ENCODE results near the gene ZNF618. TPM values are rescaled to one million over a fixed set of nuclear protein-coding genes. Genes with fewer than 3 reads are reported as not detected.

The ZNF618 gene
- total RNA-seq, 2 donors from 2014 or later, result 3.1 to 3.3 TPM

DNA sequence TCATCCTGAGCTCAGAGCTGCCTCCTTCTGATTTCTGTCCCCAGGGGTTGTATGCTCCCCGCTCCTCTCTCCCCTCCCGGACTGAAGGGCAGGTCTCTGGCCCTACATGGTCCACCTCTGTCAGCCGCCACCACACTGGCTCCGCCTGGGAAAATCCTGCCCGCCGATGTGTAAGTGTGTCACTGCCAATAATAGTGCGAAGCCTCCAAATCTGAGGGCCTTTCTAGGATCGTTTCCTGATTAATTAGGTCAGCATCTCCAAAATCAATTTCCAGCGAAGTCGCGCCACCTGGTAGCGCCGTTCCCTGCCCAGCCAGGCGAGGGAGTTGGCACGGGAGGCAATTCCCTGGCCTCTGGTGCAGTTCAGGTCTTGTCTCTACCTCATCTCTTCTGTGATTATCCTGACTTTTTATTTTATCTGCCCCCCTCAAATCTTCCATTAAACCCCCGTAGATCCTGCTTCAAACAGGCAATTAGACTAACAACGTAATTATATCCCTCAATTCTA lies 73.5 kb downstream of the ZNF618 start:
- H3K27me3 ChIP-seq, result no peaks in the 10 kb centered on the region
- H3K27ac ChIP-seq, result no peak overlapping the region
- TF ChIP-seq, protein P1, sequence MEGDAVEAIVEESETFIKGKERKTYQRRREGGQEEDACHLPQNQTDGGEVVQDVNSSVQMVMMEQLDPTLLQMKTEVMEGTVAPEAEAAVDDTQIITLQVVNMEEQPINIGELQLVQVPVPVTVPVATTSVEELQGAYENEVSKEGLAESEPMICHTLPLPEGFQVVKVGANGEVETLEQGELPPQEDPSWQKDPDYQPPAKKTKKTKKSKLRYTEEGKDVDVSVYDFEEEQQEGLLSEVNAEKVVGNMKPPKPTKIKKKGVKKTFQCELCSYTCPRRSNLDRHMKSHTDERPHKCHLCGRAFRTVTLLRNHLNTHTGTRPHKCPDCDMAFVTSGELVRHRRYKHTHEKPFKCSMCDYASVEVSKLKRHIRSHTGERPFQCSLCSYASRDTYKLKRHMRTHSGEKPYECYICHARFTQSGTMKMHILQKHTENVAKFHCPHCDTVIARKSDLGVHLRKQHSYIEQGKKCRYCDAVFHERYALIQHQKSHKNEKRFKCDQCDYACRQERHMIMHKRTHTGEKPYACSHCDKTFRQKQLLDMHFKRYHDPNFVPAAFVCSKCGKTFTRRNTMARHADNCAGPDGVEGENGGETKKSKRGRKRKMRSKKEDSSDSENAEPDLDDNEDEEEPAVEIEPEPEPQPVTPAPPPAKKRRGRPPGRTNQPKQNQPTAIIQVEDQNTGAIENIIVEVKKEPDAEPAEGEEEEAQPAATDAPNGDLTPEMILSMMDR (IDR thresholded peaks at IDR 0.05), result no peak
- no peak overlapping the region for H3K4me3 ChIP-seq
- no peaks in the 10 kb centered on the region for H3K9me3 ChIP-seq
- intact Hi-C loops (cut with DNase I), result no loop called here
- no peaks in the 10 kb centered on the region for H3K4me1 ChIP-seq
- no peaks in the 10 kb centered on the region for H3K36me3 ChIP-seq
- H3K9ac ChIP-seq (ENCODE audit: low read depth in 2 of 2, low read length in 2 of 2), result no peak overlapping the region
- DNase-seq, result peak; percentile 14

DNA sequence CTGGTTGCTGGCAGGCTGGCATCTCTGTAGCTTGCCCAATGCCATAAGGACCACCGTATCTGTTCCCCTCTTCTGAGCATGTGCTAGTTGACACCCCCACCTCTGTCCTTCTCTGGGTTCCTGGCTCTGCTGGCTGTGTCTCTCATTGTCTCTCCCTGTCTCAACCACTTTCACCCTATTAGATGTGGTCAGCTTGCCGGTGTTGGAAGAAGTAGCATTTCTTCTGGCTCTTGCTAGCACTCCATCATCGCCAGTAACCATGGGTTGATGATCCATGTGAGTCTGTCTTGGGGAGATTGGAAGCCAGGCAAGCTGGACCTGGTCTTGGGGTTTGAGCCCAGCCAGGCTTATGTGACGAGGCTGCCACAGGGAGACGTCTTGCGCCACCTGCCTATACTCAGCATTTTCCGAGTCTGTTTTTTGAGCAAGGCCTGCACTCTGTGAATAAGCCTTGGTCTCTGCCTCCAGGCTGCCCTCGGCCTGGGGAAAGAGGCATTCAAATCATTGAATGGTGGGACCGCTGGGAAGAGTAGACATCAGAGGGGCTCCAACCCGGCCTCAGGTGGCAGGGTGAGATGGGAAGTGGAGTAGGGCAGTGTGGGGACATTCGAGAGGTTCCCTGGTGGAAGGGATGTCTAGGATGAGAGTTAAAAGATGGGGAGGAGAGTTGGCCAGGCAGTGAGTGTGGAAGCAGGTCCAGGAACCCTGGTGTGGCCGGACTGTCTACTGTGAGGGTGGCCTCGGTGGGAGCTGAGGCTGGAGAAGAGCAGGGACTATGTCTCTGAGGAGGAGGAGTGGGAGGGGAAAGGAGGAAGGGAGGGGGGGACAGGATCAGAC lies 74.3 kb downstream of the ZNF618 start:
- DNase-seq, result peak; percentile 8
- H3K27me3 ChIP-seq, result no peaks in the 10 kb centered on the region
- H3K9me3 ChIP-seq, result no peaks in the 10 kb centered on the region
- TF ChIP-seq, protein P1 (IDR thresholded peaks at IDR 0.05), result no peak
- H3K4me3 ChIP-seq, result no peak overlapping the region
- H3K4me1 ChIP-seq, result no peaks in the 10 kb centered on the region
- intact Hi-C loops (cut with DNase I), result no loop called here
- no peak overlapping the region for H3K27ac ChIP-seq
- no peak overlapping the region for H3K9ac ChIP-seq (ENCODE audit: low read depth in 2 of 2, low read length in 2 of 2)
- no peaks in the 10 kb centered on the region for H3K36me3 ChIP-seq

DNA sequence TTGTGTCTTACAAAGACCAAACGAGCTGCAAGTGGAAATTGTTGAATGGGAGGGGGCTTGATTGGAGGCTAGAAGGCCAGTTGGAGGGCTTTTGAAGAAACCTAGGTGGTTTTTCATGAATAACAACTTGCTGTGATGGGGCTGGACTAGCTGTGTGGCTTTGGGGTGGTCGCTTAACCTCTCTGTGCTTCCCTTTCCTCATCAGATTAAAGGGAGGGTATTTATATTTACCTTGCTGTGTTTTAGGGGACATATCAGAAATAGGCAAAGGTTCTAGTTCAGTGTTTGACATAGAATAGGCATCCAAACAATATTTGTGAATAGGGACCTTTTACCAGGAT lies 74.9 kb downstream of the ZNF618 start:
- Histone ChIP-seq H3K27ac (no peak overlapping the region), H3K4me3 (no peak overlapping the region), H3K36me3 (no peaks in the 10 kb centered on the region), H3K9me3 (no peaks in the 10 kb centered on the region), H3K27me3 (no peaks in the 10 kb centered on the region), H3K4me1 (no peaks in the 10 kb centered on the region), H3K9ac (ENCODE audit: low read depth in 2 of 2, low read length in 2 of 2) (no peak overlapping the region)
- intact Hi-C loops (cut with DNase I), result no loop called here
- TF ChIP-seq, protein P1 (IDR thresholded peaks at IDR 0.05), result no peak
- no peak for DNase-seq

DNA sequence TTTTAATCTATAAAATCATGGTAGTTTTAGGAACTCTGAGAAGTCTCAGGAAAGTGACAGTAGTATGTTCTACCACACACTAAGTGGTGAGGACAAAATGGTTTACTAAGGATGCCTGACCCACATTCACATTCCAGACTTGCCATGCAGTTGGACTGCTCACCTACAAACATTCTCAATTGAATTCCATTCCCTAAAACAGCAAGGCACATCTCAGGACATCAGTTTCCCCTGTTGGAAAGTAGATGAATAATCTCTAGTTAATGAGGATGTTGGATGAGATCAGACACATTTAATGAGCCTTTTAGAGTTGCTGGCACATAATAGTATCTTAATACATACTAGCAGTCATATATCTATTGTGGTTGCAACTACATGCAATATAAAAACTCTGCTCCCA lies 76.6 kb downstream of the ZNF618 start:
- TF ChIP-seq, protein P1 (IDR thresholded peaks at IDR 0.05), result no peak
- intact Hi-C loops (cut with DNase I), result no loop called here

DNA sequence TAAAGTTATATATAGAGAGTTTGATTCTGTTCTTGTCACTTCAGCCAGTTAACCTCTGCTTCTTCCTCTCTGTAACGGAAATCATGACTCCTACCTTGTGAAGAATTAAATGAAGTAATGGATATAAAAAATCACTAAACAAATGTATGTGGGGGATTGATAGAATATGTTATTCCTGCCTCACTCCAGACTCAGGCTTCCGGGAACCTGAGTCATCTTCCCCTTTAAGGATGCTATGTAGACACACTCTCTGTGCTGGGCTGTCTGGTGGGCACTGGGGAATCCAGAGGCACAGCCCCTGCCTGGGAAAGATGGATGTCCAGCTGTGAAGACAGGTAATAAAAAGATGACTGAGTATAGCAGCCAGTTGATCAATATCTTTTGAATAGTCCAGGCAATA lies 77.4 kb downstream of the ZNF618 start:
- Histone ChIP-seq H3K4me3 (no peak overlapping the region), H3K9ac (ENCODE audit: low read depth in 2 of 2, low read length in 2 of 2) (no peak overlapping the region), H3K27me3 (no peaks in the 10 kb centered on the region), H3K36me3 (no peaks in the 10 kb centered on the region), H3K9me3 (no peaks in the 10 kb centered on the region), H3K27ac (no peak overlapping the region), H3K4me1 (no peaks in the 10 kb centered on the region)
- no peak for DNase-seq
- intact Hi-C loops (cut with DNase I), result no loop called here
- TF ChIP-seq, protein P1 (IDR thresholded peaks at IDR 0.05), result no peak

More for the DNA sequence above, 76.6 kb downstream of the ZNF618 start:
- H3K4me1 ChIP-seq, result no peaks in the 10 kb centered on the region
- no peak overlapping the region for H3K27ac ChIP-seq
- no peaks in the 10 kb centered on the region for H3K9me3 ChIP-seq
- no peak overlapping the region for H3K4me3 ChIP-seq
- no peaks in the 10 kb centered on the region for H3K27me3 ChIP-seq
- no peak overlapping the region for H3K9ac ChIP-seq (ENCODE audit: low read depth in 2 of 2, low read length in 2 of 2)
- H3K36me3 ChIP-seq, result no peaks in the 10 kb centered on the region
- DNase-seq, result no peak
